Panc1 (cell line): ENCODE measurements around the gene DAB2IP. TPM values are rescaled to one million over a fixed set of nuclear protein-coding genes. Genes with fewer than 3 reads are reported as not detected.

ENCODE experiments used
- ATAC-seq: fragments of 200-7000 bp; cut with Tn5 transposase; 2 replicates; pipeline ENCODE4 v1.9.1; 2020; ENCODE audit warnings: mild to moderate bottlenecking, moderate library complexity
- BruUV-seq: library from RNA; stranded (reverse); fragments of 400-500 nt; replicated peaks from 2 replicates; lab custom pipeline; 2021; lab: Mats Ljungman, UMichigan
- CTCF ChIA-PET: fragments of 300-600 bp; sonication (Branson Sonifier 250); formaldehyde crosslinking; loops from one replicate; lab custom pipeline; 2022; ENCODE audit warnings: antibody characterized with exemption; lab: Charles Lee
- POLR2A ChIA-PET: fragments of 300-600 bp; sonication (Branson Sonifier 250); formaldehyde crosslinking; loops from one replicate; lab custom pipeline; 2022; ENCODE audit warnings: antibody characterized with exemption; lab: Charles Lee
- DNase-seq: peaks from one replicate; pipeline ENCODE4 v3.0.0-alpha.2; 2010; ENCODE audit warnings: low read depth, low spot score
- H3K27ac ChIP-seq: 2 replicates; pipeline ENCODE4 v1.5.1; 2011; ENCODE audit warnings: mild to moderate bottlenecking, low read length, inconsistent platforms
- H3K27me3 ChIP-seq: fragments of 200-500 bp; sonication (Bioruptor generic); 2 replicates; pipeline ENCODE4 v1.6.0; 2014; ENCODE audit warnings: low read length, inconsistent platforms; ENCODE audit not compliant: control insufficient read depth, insufficient read depth
- H3K36me3 ChIP-seq: fragments of 200-500 bp; sonication (Bioruptor generic); 2 replicates; pipeline ENCODE4 v1.5.1; 2014; ENCODE audit warnings: inconsistent platforms, mild to moderate bottlenecking, low read length, moderate library complexity; ENCODE audit not compliant: control insufficient read depth, insufficient read depth
- H3K4me1 ChIP-seq: 2 replicates; pipeline ENCODE4 v1.5.1; 2011; ENCODE audit warnings: inconsistent platforms, mild to moderate bottlenecking, low read length, moderate library complexity; ENCODE audit not compliant: control insufficient read depth, insufficient read depth
- H3K4me3 ChIP-seq, 2 experiments: 2 replicates each; pipeline ENCODE4 v1.5.1; 2011 to 2012; ENCODE audit warnings: low read depth in 2 of 2, low read length in 2 of 2, mild to moderate bottlenecking in 2 of 2, inconsistent platforms in 1 of 2, moderate library complexity in 1 of 2
- H3K9me3 ChIP-seq: fragments of 200-500 bp; sonication (Bioruptor generic); 2 replicates; pipeline ENCODE4 v1.5.1; 2014; ENCODE audit warnings: low read depth, mild to moderate bottlenecking, inconsistent platforms, low read length, moderate library complexity; ENCODE audit not compliant: control insufficient read depth, insufficient read depth
- POLR2AphosphoS5 ChIP-seq: IDR thresholded peaks from 2 replicates; pipeline ENCODE4 v1.6.1; 2012; ENCODE audit warnings: mild to moderate bottlenecking, low read depth, low read length, moderate library complexity
- SIN3A ChIP-seq: IDR thresholded peaks from 2 replicates; pipeline ENCODE4 v1.6.1; 2012; ENCODE audit warnings: low read depth, mild to moderate bottlenecking, low read length, moderate library complexity, borderline replicate concordance; ENCODE audit not compliant: insufficient read depth
- TCF7L2 ChIP-seq: IDR thresholded peaks from 2 replicates; pipeline ENCODE4 v1.6.1; 2011; ENCODE audit warnings: mild to moderate bottlenecking, low read depth, low read length, inconsistent platforms
- in situ Hi-C: cut with HindIII; loops from 2 replicates; pipeline ENCODE4 v1.10.0; 2016; ENCODE audit warnings: low sequenced_read_pairs, low pct_unique_long_range_greater_than_20kb
- intact Hi-C: fragments of 100-400 bp; cut with micrococcal nuclease; formaldehyde crosslinking; loops from one replicate; pipeline ENCODE4 v1.10.0; 2022; ENCODE audit not compliant: unreplicated experiment
- total RNA-seq: library from RNA; stranded (reverse); gene quantifications from one replicate; pipeline ENCODE4 v1.2.1, GENCODE V29; 2021; ENCODE audit not compliant: unreplicated experiment
- TF ChIP-seq, protein P1 (sequence below), 2 experiments: IDR thresholded peaks; 2 replicates each; pipeline ENCODE4 v1.6.1; 2011 to 2012; ENCODE audit warnings: low read depth in 2 of 2, control low read depth in 1 of 2, low read length in 1 of 2, mild to moderate bottlenecking in 1 of 2, moderate library complexity in 1 of 2; ENCODE audit not compliant: insufficient read depth in 1 of 2
- TF ChIP-seq, protein P2 (sequence below): fragments of 450-650 bp; IDR thresholded peaks from 2 replicates; pipeline ENCODE4 v1.5.1; 2017; ENCODE audit warnings: mild to moderate bottlenecking

DAB2IP gene
- total RNA-seq, 1 experiment from 2014 or later = 18.4 TPM

DNA sequence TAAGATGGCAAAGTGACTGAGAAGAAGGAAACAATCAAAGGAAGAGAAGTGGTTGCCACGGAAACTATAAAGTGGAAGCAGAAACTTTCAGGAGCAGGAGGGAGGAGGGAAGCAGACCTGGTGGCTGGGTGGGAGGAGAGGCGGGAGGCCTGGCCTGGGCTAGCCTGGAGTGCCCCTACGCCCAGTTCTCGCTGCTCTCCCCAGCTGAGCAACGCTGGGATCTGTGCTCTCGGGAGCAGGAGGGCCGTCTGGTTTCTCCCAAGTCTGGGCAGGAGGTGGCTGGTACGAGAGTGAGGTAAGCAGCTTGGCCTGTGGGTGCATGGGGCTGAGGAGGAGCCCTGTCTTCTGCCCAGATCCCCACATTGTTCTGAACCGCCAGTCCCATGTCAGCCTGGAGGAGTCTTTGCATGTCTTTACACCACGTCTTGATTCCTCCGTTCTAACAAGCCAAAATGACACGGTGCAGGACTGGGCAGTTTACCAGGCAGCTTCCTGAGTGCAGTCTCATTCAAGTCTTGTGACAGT, 15.0 kb upstream of the DAB2IP start:
- no TSS peak for BruUV-seq
- in situ Hi-C loops = no loop called here
- no peak overlapping the region for H3K27ac ChIP-seq
- no peaks in the 10 kb centered on the region for H3K36me3 ChIP-seq
- DNase-seq = no peak
- ChIA-PET CTCF (no interaction called here), POLR2A (no interaction called here)
- ATAC-seq = no peak
- no peaks in the 10 kb centered on the region for H3K4me1 ChIP-seq
- TF ChIP-seq TCF7L2 (no peak), SIN3A (no peak), POLR2AphosphoS5 (no peak)
- TF ChIP-seq, protein P1, sequence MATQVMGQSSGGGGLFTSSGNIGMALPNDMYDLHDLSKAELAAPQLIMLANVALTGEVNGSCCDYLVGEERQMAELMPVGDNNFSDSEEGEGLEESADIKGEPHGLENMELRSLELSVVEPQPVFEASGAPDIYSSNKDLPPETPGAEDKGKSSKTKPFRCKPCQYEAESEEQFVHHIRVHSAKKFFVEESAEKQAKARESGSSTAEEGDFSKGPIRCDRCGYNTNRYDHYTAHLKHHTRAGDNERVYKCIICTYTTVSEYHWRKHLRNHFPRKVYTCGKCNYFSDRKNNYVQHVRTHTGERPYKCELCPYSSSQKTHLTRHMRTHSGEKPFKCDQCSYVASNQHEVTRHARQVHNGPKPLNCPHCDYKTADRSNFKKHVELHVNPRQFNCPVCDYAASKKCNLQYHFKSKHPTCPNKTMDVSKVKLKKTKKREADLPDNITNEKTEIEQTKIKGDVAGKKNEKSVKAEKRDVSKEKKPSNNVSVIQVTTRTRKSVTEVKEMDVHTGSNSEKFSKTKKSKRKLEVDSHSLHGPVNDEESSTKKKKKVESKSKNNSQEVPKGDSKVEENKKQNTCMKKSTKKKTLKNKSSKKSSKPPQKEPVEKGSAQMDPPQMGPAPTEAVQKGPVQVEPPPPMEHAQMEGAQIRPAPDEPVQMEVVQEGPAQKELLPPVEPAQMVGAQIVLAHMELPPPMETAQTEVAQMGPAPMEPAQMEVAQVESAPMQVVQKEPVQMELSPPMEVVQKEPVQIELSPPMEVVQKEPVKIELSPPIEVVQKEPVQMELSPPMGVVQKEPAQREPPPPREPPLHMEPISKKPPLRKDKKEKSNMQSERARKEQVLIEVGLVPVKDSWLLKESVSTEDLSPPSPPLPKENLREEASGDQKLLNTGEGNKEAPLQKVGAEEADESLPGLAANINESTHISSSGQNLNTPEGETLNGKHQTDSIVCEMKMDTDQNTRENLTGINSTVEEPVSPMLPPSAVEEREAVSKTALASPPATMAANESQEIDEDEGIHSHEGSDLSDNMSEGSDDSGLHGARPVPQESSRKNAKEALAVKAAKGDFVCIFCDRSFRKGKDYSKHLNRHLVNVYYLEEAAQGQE (IDR thresholded peaks at IDR 0.05; ENCODE audit: insufficient read depth in 1 of 2, low read depth in 2 of 2, low read length in 1 of 2) = no peak
- TF ChIP-seq, protein P2, sequence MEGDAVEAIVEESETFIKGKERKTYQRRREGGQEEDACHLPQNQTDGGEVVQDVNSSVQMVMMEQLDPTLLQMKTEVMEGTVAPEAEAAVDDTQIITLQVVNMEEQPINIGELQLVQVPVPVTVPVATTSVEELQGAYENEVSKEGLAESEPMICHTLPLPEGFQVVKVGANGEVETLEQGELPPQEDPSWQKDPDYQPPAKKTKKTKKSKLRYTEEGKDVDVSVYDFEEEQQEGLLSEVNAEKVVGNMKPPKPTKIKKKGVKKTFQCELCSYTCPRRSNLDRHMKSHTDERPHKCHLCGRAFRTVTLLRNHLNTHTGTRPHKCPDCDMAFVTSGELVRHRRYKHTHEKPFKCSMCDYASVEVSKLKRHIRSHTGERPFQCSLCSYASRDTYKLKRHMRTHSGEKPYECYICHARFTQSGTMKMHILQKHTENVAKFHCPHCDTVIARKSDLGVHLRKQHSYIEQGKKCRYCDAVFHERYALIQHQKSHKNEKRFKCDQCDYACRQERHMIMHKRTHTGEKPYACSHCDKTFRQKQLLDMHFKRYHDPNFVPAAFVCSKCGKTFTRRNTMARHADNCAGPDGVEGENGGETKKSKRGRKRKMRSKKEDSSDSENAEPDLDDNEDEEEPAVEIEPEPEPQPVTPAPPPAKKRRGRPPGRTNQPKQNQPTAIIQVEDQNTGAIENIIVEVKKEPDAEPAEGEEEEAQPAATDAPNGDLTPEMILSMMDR = no peak
- intact Hi-C loops = loop anchor here (10.0 kb wide), 1 partner anchor 358 kb away; no protein-coding TSS in a partner anchor
- no peak overlapping the region for H3K4me3 ChIP-seq
- H3K27me3 ChIP-seq = no peaks in the 10 kb centered on the region
- H3K9me3 ChIP-seq = no peaks in the 10 kb centered on the region

DNA sequence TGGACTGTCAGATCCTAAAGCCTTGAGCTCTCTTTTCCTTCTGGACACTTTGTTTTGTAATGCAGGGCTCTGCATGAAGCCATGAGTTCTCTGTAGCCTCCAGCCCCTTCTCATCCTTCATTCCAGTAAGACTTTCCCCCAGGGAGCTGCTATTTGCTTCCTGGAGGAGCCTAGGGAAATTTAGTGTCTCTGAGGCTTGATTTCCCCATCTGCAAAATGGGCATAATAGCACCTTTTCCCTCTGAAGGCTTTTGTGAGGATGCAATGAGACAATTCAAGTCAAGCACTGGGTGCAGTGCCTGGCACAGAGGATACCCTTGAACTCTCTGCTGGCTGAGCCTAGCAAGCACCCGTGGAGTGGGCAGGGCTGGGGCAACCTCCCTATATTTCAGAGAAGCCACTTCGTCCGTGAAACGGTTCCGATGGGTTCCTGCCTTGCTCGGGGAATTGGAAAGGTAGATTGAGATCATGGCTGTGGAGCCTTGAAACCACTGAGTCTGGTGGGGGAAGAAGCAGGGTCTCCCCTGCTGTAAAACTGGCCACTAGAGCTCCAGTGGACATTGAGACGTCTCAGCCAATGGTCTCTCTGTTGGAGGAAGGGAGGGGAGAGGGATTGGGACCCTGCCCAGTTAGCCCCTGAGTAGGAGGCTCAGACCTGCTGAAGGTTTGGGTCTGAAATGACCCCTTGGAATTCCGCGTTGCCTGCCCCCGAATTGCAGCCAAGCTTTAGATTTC, 14.3 kb upstream of the DAB2IP start:
- Histone ChIP-seq H3K36me3 (no peaks in the 10 kb centered on the region), H3K4me1 (no peaks in the 10 kb centered on the region), H3K27ac (no peak overlapping the region), H3K4me3 (no peak overlapping the region), H3K27me3 (no peaks in the 10 kb centered on the region), H3K9me3 (no peaks in the 10 kb centered on the region)
- ATAC-seq (no peak), DNase-seq (no peak)
- BruUV-seq = no TSS peak
- TF ChIP-seq TCF7L2 (no peak), POLR2AphosphoS5 (no peak), SIN3A (no peak)
- TF ChIP-seq, protein P1 (IDR thresholded peaks at IDR 0.05; ENCODE audit: insufficient read depth in 1 of 2, low read depth in 2 of 2, low read length in 1 of 2) = no peak
- TF ChIP-seq, protein P2 = no peak
- ChIA-PET CTCF (no interaction called here), POLR2A (no interaction called here)
- in situ Hi-C loops (no loop called here), intact Hi-C loops (loop anchor here (10.0 kb wide), 1 partner anchor 358 kb away; no protein-coding TSS in a partner anchor)
